Measurements from ENCODE around the gene SMIM28.

The SMIM28 gene

GRCh38 chr6:138402838-138403187 is 25.1 kb downstream of the SMIM28 start (continued):
- TF ChIP-seq, protein P1, sequence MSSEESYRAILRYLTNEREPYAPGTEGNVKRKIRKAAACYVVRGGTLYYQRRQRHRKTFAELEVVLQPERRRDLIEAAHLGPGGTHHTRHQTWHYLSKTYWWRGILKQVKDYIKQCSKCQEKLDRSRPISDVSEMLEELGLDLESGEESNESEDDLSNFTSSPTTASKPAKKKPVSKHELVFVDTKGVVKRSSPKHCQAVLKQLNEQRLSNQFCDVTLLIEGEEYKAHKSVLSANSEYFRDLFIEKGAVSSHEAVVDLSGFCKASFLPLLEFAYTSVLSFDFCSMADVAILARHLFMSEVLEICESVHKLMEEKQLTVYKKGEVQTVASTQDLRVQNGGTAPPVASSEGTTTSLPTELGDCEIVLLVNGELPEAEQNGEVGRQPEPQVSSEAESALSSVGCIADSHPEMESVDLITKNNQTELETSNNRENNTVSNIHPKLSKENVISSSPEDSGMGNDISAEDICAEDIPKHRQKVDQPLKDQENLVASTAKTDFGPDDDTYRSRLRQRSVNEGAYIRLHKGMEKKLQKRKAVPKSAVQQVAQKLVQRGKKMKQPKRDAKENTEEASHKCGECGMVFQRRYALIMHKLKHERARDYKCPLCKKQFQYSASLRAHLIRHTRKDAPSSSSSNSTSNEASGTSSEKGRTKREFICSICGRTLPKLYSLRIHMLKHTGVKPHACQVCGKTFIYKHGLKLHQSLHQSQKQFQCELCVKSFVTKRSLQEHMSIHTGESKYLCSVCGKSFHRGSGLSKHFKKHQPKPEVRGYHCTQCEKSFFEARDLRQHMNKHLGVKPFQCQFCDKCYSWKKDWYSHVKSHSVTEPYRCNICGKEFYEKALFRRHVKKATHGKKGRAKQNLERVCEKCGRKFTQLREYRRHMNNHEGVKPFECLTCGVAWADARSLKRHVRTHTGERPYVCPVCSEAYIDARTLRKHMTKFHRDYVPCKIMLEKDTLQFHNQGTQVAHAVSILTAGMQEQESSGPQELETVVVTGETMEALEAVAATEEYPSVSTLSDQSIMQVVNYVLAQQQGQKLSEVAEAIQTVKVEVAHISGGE (tag by site-specific recombination; conservative IDR thresholded peaks at IDR 0.05; ENCODE audit: low read depth), result peak; percentile 83
- TF ChIP-seq ZNF426 (tag by site-specific recombination; IDR thresholded peaks at IDR 0.05), result peak; percentile 97
- no peak for TF ChIP-seq ZNF169 (tag by site-specific recombination; IDR thresholded peaks at IDR 0.05)
- peak; percentile 58; the same call in 1 of the 2 replicates for TF ChIP-seq ZNF223 (tag by site-specific recombination; IDR thresholded peaks at IDR 0.05)
- TF ChIP-seq, protein P2, sequence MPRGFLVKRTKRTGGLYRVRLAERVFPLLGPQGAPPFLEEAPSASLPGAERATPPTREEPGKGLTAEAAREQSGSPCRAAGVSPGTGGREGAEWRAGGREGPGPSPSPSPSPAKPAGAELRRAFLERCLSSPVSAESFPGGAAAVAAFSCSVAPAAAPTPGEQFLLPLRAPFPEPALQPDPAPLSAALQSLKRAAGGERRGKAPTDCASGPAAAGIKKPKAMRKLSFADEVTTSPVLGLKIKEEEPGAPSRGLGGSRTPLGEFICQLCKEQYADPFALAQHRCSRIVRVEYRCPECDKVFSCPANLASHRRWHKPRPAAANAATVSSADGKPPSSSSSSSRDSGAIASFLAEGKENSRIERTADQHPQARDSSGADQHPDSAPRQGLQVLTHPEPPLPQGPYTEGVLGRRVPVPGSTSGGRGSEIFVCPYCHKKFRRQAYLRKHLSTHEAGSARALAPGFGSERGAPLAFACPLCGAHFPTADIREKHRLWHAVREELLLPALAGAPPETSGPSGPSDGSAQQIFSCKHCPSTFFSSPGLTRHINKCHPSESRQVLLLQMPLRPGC (tag by site-specific recombination; IDR thresholded peaks at IDR 0.05), result no peak
- no peak for TF ChIP-seq ZNF350 (tag by site-specific recombination; IDR thresholded peaks at IDR 0.05)
- TF ChIP-seq ZNF248 (tag by site-specific recombination; IDR thresholded peaks at IDR 0.05), result no peak
- TF ChIP-seq REPIN1 (tag by site-specific recombination; IDR thresholded peaks at IDR 0.05; ENCODE audit: low read depth), result no peak
- peak; percentile 89; the same call in 1 of the 2 replicates for TF ChIP-seq ZNF138 (tag by site-specific recombination; IDR thresholded peaks at IDR 0.05; ENCODE audit: borderline replicate concordance)
- TF ChIP-seq, protein P3, sequence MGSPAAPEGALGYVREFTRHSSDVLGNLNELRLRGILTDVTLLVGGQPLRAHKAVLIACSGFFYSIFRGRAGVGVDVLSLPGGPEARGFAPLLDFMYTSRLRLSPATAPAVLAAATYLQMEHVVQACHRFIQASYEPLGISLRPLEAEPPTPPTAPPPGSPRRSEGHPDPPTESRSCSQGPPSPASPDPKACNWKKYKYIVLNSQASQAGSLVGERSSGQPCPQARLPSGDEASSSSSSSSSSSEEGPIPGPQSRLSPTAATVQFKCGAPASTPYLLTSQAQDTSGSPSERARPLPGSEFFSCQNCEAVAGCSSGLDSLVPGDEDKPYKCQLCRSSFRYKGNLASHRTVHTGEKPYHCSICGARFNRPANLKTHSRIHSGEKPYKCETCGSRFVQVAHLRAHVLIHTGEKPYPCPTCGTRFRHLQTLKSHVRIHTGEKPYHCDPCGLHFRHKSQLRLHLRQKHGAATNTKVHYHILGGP (tag by site-specific recombination; IDR thresholded peaks at IDR 0.05), result no peak
- no peak for TF ChIP-seq ZNF274 (IDR thresholded peaks at IDR 0.05; ENCODE audit: low read length)
- TF ChIP-seq ZNF274 (tag by site-specific recombination; IDR thresholded peaks at IDR 0.05; ENCODE audit: borderline replicate concordance), result no peak
- TF ChIP-seq SCRT2 (tag by site-specific recombination; IDR thresholded peaks at IDR 0.05), result no peak
- TF ChIP-seq ZNF610 (tag by site-specific recombination; IDR thresholded peaks at IDR 0.05; ENCODE audit: borderline replicate concordance), result no peak
- TF ChIP-seq, protein P4, sequence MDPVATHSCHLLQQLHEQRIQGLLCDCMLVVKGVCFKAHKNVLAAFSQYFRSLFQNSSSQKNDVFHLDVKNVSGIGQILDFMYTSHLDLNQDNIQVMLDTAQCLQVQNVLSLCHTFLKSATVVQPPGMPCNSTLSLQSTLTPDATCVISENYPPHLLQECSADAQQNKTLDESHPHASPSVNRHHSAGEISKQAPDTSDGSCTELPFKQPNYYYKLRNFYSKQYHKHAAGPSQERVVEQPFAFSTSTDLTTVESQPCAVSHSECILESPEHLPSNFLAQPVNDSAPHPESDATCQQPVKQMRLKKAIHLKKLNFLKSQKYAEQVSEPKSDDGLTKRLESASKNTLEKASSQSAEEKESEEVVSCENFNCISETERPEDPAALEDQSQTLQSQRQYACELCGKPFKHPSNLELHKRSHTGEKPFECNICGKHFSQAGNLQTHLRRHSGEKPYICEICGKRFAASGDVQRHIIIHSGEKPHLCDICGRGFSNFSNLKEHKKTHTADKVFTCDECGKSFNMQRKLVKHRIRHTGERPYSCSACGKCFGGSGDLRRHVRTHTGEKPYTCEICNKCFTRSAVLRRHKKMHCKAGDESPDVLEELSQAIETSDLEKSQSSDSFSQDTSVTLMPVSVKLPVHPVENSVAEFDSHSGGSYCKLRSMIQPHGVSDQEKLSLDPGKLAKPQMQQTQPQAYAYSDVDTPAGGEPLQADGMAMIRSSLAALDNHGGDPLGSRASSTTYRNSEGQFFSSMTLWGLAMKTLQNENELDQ (tag by site-specific recombination; IDR thresholded peaks at IDR 0.05; ENCODE audit: low read depth), result no peak
- TF ChIP-seq ZNF510 (tag by site-specific recombination; IDR thresholded peaks at IDR 0.05; ENCODE audit: insufficient replicate concordance), result peak; percentile 83
- TF ChIP-seq, protein P5, sequence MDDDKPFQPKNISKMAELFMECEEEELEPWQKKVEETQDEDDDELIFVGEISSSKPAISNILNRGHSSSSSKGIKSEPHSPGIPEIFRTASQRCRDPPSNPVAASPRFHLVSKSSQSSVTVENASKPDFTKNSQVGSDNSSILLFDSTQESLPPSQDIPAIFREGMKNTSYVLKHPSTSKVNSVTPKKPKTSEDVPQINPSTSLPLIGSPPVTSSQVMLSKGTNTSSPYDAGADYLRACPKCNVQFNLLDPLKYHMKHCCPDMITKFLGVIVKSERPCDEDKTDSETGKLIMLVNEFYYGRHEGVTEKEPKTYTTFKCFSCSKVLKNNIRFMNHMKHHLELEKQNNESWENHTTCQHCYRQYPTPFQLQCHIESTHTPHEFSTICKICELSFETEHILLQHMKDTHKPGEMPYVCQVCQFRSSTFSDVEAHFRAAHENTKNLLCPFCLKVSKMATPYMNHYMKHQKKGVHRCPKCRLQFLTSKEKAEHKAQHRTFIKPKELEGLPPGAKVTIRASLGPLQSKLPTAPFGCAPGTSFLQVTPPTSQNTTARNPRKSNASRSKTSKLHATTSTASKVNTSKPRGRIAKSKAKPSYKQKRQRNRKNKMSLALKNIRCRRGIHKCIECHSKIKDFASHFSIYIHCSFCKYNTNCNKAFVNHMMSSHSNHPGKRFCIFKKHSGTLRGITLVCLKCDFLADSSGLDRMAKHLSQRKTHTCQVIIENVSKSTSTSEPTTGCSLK (tag by site-specific recombination; IDR thresholded peaks at IDR 0.05), result no peak
- TF ChIP-seq ZNF2 (tag by site-specific recombination; IDR thresholded peaks at IDR 0.05), result no peak
- TF ChIP-seq WT1 (tag by site-specific recombination; IDR thresholded peaks at IDR 0.05), result no peak
- peak; percentile 30; the same call in 1 of the 2 replicates for TF ChIP-seq SP3 (tag by site-specific recombination; IDR thresholded peaks at IDR 0.05)
- TF ChIP-seq ZNF394 (tag by site-specific recombination; IDR thresholded peaks at IDR 0.05; ENCODE audit: borderline replicate concordance), result peak; percentile 97
- no peak for TF ChIP-seq ZNF658 (tag by site-specific recombination; IDR thresholded peaks at IDR 0.05)
- no peak for TF ChIP-seq ZNF776 (tag by site-specific recombination; IDR thresholded peaks at IDR 0.05; ENCODE audit: borderline replicate concordance)
- no peak for TF ChIP-seq GLIS2 (tag by site-specific recombination; IDR thresholded peaks at IDR 0.05)
- TF ChIP-seq GLI2 (tag by site-specific recombination; IDR thresholded peaks at IDR 0.05; ENCODE audit: borderline replicate concordance, low read depth), result peak; percentile 79; the same call in 1 of the 2 replicates
- TF ChIP-seq KLF7 (tag by site-specific recombination; IDR thresholded peaks at IDR 0.05; ENCODE audit: borderline replicate concordance), result no peak; the same call in 1 of the 2 replicates
- TF ChIP-seq, protein P6, sequence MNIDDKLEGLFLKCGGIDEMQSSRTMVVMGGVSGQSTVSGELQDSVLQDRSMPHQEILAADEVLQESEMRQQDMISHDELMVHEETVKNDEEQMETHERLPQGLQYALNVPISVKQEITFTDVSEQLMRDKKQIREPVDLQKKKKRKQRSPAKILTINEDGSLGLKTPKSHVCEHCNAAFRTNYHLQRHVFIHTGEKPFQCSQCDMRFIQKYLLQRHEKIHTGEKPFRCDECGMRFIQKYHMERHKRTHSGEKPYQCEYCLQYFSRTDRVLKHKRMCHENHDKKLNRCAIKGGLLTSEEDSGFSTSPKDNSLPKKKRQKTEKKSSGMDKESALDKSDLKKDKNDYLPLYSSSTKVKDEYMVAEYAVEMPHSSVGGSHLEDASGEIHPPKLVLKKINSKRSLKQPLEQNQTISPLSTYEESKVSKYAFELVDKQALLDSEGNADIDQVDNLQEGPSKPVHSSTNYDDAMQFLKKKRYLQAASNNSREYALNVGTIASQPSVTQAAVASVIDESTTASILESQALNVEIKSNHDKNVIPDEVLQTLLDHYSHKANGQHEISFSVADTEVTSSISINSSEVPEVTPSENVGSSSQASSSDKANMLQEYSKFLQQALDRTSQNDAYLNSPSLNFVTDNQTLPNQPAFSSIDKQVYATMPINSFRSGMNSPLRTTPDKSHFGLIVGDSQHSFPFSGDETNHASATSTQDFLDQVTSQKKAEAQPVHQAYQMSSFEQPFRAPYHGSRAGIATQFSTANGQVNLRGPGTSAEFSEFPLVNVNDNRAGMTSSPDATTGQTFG (tag by site-specific recombination; IDR thresholded peaks at IDR 0.05; ENCODE audit: borderline replicate concordance), result no peak

Data from HEK293 (cell line).